Measurements from ENCODE around the gene ZNF737. TPM values are rescaled to one million over a fixed set of nuclear protein-coding genes. Genes with fewer than 3 reads are reported as not detected.
A peak's percentile ranks its signal among the peaks of the same experiment; 100 is the strongest.

The ZNF737 gene
- total RNA-seq, 1 experiment from 2014 or later: 0.11 TPM

- ATAC-seq (no peak), DNase-seq (peak; percentile 71)
- no peak overlapping the region for H2AFZ ChIP-seq (ENCODE audit: low read length)
- no peak for TF ChIP-seq EZH2phosphoT487 (IDR thresholded peaks at IDR 0.05; ENCODE audit: borderline replicate concordance, low read length)
- TF ChIP-seq EZH2 (IDR thresholded peaks at IDR 0.05; ENCODE audit: low read length, unreplicated experiment): no peak
- no peak for TF ChIP-seq CTCF (conservative IDR thresholded peaks at IDR 0.05; ENCODE audit: low read depth, low read length)
- intact Hi-C loops (cut with micrococcal nuclease): no loop called here
- H3K36me3 ChIP-seq (ENCODE audit: low read depth, low read length): no peaks in the 10 kb centered on the region
- no peak overlapping the region for H3K4me2 ChIP-seq (ENCODE audit: low read length)
- no peaks in the 10 kb centered on the region for H3K4me1 ChIP-seq (ENCODE audit: insufficient read depth, low read length)
- no peak overlapping the region for H3K27ac ChIP-seq (ENCODE audit: low read length)
- no peak overlapping the region for H3K4me3 ChIP-seq (ENCODE audit: low read length)
- CTCF ChIA-PET: no interaction called here
- H3F3A ChIP-seq (ENCODE audit: low read length, unreplicated experiment): no peaks in the 10 kb centered on the region
- no peaks in the 10 kb centered on the region for H3K27me3 ChIP-seq (ENCODE audit: low read length)
- no peak overlapping the region for H3K9ac ChIP-seq (ENCODE audit: low read length)
- H4K20me1 ChIP-seq (ENCODE audit: low read length): no peaks in the 10 kb centered on the region
- BruUV-seq (replicated peaks): no TSS peak
- H3K9me2 ChIP-seq (replicated peaks; ENCODE audit: low read length): no peaks in the 10 kb centered on the region
- POLR2A ChIA-PET (ENCODE audit: unreplicated experiment): no interaction called here
- peaks cover 9% of the 10 kb centered on the region; the same call in 1 of the 2 replicates for H3K9me3 ChIP-seq (ENCODE audit: low read length)
- H3K79me2 ChIP-seq (ENCODE audit: low read length): no peaks in the 10 kb centered on the region
Observed at GRCh38 chr19:20503476-20503875, 62.1 kb downstream of the ZNF737 start.

Other genes with a start within 250 kb of the ZNF737 start
- not detected in 2 replicates for gene ZNF626, start 95.8 kb upstream of the ZNF737 start, total RNA-seq (2014; rRNA removed)
- gene ZNF66, start 210.5 kb upstream of the ZNF737 start, total RNA-seq (2014; rRNA removed): 0.44 and 2.4 TPM in 2 replicates

All from PC-3 (cell line).